HG03025 (cell line): ENCODE data around the gene CAMKK2.
"Not testable (repeated sequence)": the region's sequence is repeated elsewhere in the genome, so short reads cannot be mapped to it uniquely, and the experiment has no call there.

Source experiments
- ATAC-seq: cut with Tn5 transposase; IDR thresholded peaks from one replicate; pipeline ENCODE4 v1.9.1; 2021; ENCODE audit warnings: mild to moderate bottlenecking, moderate library complexity; ENCODE audit not compliant: unreplicated experiment, low FRiP score

The CAMKK2 gene

GRCh38 chr12:121228919-121229665, 67.4 kb downstream of the CAMKK2 start:
- no peak for ATAC-seq

- no peak for ATAC-seq
Measured at GRCh38 chr12:121227294-121227693, 69.2 kb downstream of the CAMKK2 start.

GRCh38 chr12:121226871-121227270, 69.6 kb downstream of the CAMKK2 start:
- not testable (repeated sequence) for ATAC-seq

- ATAC-seq = no peak
Measured at GRCh38 chr12:121226399-121226798, 70.1 kb downstream of the CAMKK2 start.

GRCh38 chr12:121224591-121224990, 71.9 kb downstream of the CAMKK2 start:
- no peak for ATAC-seq

GRCh38 chr12:121223292-121224285, 72.9 kb downstream of the CAMKK2 start:
- no peak for ATAC-seq

- ATAC-seq = no peak
Measured at GRCh38 chr12:121222847-121223246, 73.7 kb downstream of the CAMKK2 start.

GRCh38 chr12:121219353-121219986, 77.0 kb downstream of the CAMKK2 start:
- no peak for ATAC-seq

GRCh38 chr12:121218588-121219352, 77.7 kb downstream of the CAMKK2 start:
- no peak for ATAC-seq

- no peak for ATAC-seq
Measured at GRCh38 chr12:121217761-121218160, 78.7 kb downstream of the CAMKK2 start.

- ATAC-seq = no peak
Measured at GRCh38 chr12:121217063-121217462, 79.4 kb downstream of the CAMKK2 start.

- no peak for ATAC-seq
Measured at GRCh38 chr12:121216102-121216501, 80.4 kb downstream of the CAMKK2 start.

- no peak for ATAC-seq
Measured at GRCh38 chr12:121214855-121215745, 81.4 kb downstream of the CAMKK2 start.

- no peak for ATAC-seq
Measured at GRCh38 chr12:121214166-121214777, 82.2 kb downstream of the CAMKK2 start.

- no peak for ATAC-seq
Measured at GRCh38 chr12:121212875-121213274, 83.6 kb downstream of the CAMKK2 start.

- ATAC-seq = peak; percentile 75
Measured at GRCh38 chr12:121209624-121210572, 86.6 kb downstream of the CAMKK2 start, which contains the start of gene P2RX4. TSS of gene P2RX4 (plus strand) at chr12:121210129. CDS start at chr12:121210165, 36 bp downstream.

- no peak for ATAC-seq
Measured at GRCh38 chr12:121209221-121209620, 87.3 kb downstream of the CAMKK2 start.
